GM18868 (cell line): Measurements from ENCODE around the gene LCE1A.

Source experiments
- ATAC-seq: cut with Tn5 transposase; IDR thresholded peaks from one replicate; pipeline ENCODE4 v1.9.1; 2021; ENCODE audit warnings: mild to moderate bottlenecking, moderate library complexity; ENCODE audit not compliant: unreplicated experiment

Gene LCE1A

GRCh38 chr1:152827173-152827572 is at the start of gene LCE1A:
Gene LCE1A, plus strand, starts transcription at chr1:152827473. Its CDS starts 0 bp downstream, at chr1:152827473.
- ATAC-seq, result no peak

- ATAC-seq, result no peak
Observed at GRCh38 chr1:152777510-152778137, 49.6 kb upstream of the LCE1A start.

- ATAC-seq, result no peak
Observed at GRCh38 chr1:152783095-152783494, 44.2 kb upstream of the LCE1A start.

- no peak for ATAC-seq
Observed at GRCh38 chr1:152786077-152786476, 41.2 kb upstream of the LCE1A start, which contains the start of gene LCE1E. Gene LCE1E, plus strand, starts transcription at chr1:152786257. Its CDS starts 1,043 bp downstream, at chr1:152787300.

- ATAC-seq, result no peak
Observed at GRCh38 chr1:152795686-152796085, 31.6 kb upstream of the LCE1A start.

GRCh38 chr1:152796421-152796820 is 30.9 kb upstream of the LCE1A start, which contains the start of gene LCE1D:
Gene LCE1D, plus strand, starts transcription at chr1:152796721. Its CDS starts 1,074 bp downstream, at chr1:152797795.
- no peak for ATAC-seq

- ATAC-seq, result no peak
Observed at GRCh38 chr1:152801333-152801732, 25.9 kb upstream of the LCE1A start.

GRCh38 chr1:152806576-152806975 is 20.7 kb upstream of the LCE1A start, which contains the start of gene LCE1C:
Gene LCE1C, minus strand, starts transcription at chr1:152806651. Its CDS starts 1,173 bp downstream, at chr1:152805478.
- no peak for ATAC-seq

- ATAC-seq, result no peak
Observed at GRCh38 chr1:152811050-152811449, 16.2 kb upstream of the LCE1A start.

GRCh38 chr1:152811671-152812070 is 15.6 kb upstream of the LCE1A start, which contains the start of gene LCE1B:
Gene LCE1B, plus strand, starts transcription at chr1:152811971. Its CDS starts 476 bp downstream, at chr1:152812447.
- no peak for ATAC-seq

- ATAC-seq, result no peak
Observed at GRCh38 chr1:152817309-152817708, 10.0 kb upstream of the LCE1A start.

GRCh38 chr1:152823294-152823693 is 4.0 kb upstream of the LCE1A start:
- no peak for ATAC-seq

- ATAC-seq, result no peak
Observed at GRCh38 chr1:152824964-152825363, 2.3 kb upstream of the LCE1A start.

- no peak for ATAC-seq
Observed at GRCh38 chr1:152836870-152837269, 9.6 kb downstream of the LCE1A start.

- ATAC-seq, result no peak
Observed at GRCh38 chr1:152842556-152842955, 15.3 kb downstream of the LCE1A start, which contains the start of gene LCE6A. Gene LCE6A, plus strand, starts transcription at chr1:152842856. Its CDS starts 665 bp downstream, at chr1:152843521.

GRCh38 chr1:152855661-152856060 is 28.4 kb downstream of the LCE1A start:
- no peak for ATAC-seq

- ATAC-seq, result no peak
Observed at GRCh38 chr1:152858062-152858461, 30.8 kb downstream of the LCE1A start.

- ATAC-seq, result no peak
Observed at GRCh38 chr1:152859696-152860095, 32.4 kb downstream of the LCE1A start, which contains the start of gene LCE7A. Gene LCE7A, plus strand, starts transcription at chr1:152859996. Its CDS starts 702 bp downstream, at chr1:152860698.

GRCh38 chr1:152860129-152860528 is 32.9 kb downstream of the LCE1A start:
- ATAC-seq, result no peak

GRCh38 chr1:152861374-152861773 is 34.1 kb downstream of the LCE1A start:
- ATAC-seq, result no peak

GRCh38 chr1:152864443-152864842 is 37.2 kb downstream of the LCE1A start:
- ATAC-seq, result no peak

GRCh38 chr1:152866321-152866720 is 39.0 kb downstream of the LCE1A start:
- ATAC-seq, result no peak
